Keratinocyte (primary cell): ENCODE measurements around the gene TMCO4. TPM values are rescaled to one million over a fixed set of nuclear protein-coding genes. Genes with fewer than 3 reads are reported as not detected.

Experiments
- DNase-seq: peaks from one replicate; pipeline ENCODE4 v3.0.0-alpha.2; 2011; ENCODE audit warnings: low read depth, missing footprints, low spot score
- FAIRE-seq: peaks from 2 replicates; lab custom pipeline; 2011; peaks lifted over from hg19 to GRCh38; lab: Jason Lieb, UNC
- H2AFZ ChIP-seq: 2 replicates; pipeline ENCODE4 v1.6.0; 2012; ENCODE audit warnings: low read length, control low read depth, inconsistent platforms; ENCODE audit not compliant: control insufficient read depth
- H3K27ac ChIP-seq: 2 replicates; pipeline ENCODE4 v1.5.1; 2011; ENCODE audit warnings: low read length; ENCODE audit not compliant: control insufficient read depth, insufficient read depth
- H3K27me3 ChIP-seq: 3 replicates; pipeline ENCODE4 v1.6.0; 2011; ENCODE audit warnings: low read length; ENCODE audit not compliant: control insufficient read depth, insufficient read depth; ENCODE audit errors: extremely low read depth
- H3K36me3 ChIP-seq, 2 experiments: 2 replicates in 1 of 2; 3 replicates in 1 of 2; pipeline ENCODE4 v1.5.1; 2011; ENCODE audit warnings: low read length in 2 of 2, mild to moderate bottlenecking in 1 of 2; ENCODE audit not compliant: control insufficient read depth in 2 of 2, insufficient read depth in 2 of 2; ENCODE audit errors: extremely low read depth in 1 of 2
- H3K4me1 ChIP-seq: 3 replicates; pipeline ENCODE4 v1.5.1; 2011; ENCODE audit warnings: low read length; ENCODE audit not compliant: control insufficient read depth, insufficient read depth; ENCODE audit errors: extremely low read depth
- H3K4me2 ChIP-seq: 3 replicates; pipeline ENCODE4 v1.6.0; 2011; ENCODE audit warnings: low read depth, low read length; ENCODE audit not compliant: control insufficient read depth, insufficient read depth; ENCODE audit errors: extremely low read depth
- H3K4me3 ChIP-seq, 3 experiments: fragments of 200-600 bp in 1 of 3; sonication (generic) in 1 of 3; 2 replicates in 2 of 3; 3 replicates in 1 of 3; pipeline ENCODE4 v1.5.1; 2011 to 2016; ENCODE audit warnings: low read length in 3 of 3, mild to moderate bottlenecking in 3 of 3, control low read depth in 2 of 3, inconsistent platforms in 1 of 3, low read depth in 1 of 3, mixed read lengths in 1 of 3, mixed run types in 1 of 3, moderate library complexity in 1 of 3; ENCODE audit not compliant: control insufficient read depth in 2 of 3, insufficient read depth in 2 of 3; ENCODE audit errors: extremely low read depth in 1 of 3
- H3K79me2 ChIP-seq: 2 replicates; pipeline ENCODE4 v1.6.0; 2012; ENCODE audit warnings: low read length; ENCODE audit not compliant: control insufficient read depth, insufficient read depth
- H3K9ac ChIP-seq: 3 replicates; pipeline ENCODE4 v1.6.0; 2011; ENCODE audit warnings: low read length; ENCODE audit not compliant: control insufficient read depth, insufficient read depth; ENCODE audit errors: extremely low read depth
- H3K9me1 ChIP-seq: 3 replicates; pipeline ENCODE4 v1.6.0; 2011; ENCODE audit warnings: low read length; ENCODE audit not compliant: control insufficient read depth, insufficient read depth; ENCODE audit errors: extremely low read depth
- H3K9me3 ChIP-seq: 2 replicates; pipeline ENCODE4 v1.5.1; 2012; ENCODE audit warnings: low read depth, low read length; ENCODE audit not compliant: control insufficient read depth
- H4K20me1 ChIP-seq: 3 replicates; pipeline ENCODE4 v1.6.0; 2011; ENCODE audit warnings: low read length; ENCODE audit not compliant: control insufficient read depth, insufficient read depth; ENCODE audit errors: extremely low read depth
- EZH2 ChIP-seq: IDR thresholded peaks from one replicate; pipeline ENCODE4 v1.6.1; 2012; ENCODE audit warnings: inconsistent platforms, mild to moderate bottlenecking, low read length, moderate library complexity
- dilution Hi-C: fragments of 300-500 bp; cut with MboI; formaldehyde crosslinking; loops from one replicate; pipeline ENCODE4 v1.7.0; 2020; ENCODE audit warnings: low sequenced_read_pairs; ENCODE audit not compliant: extremely low pct_ligation_motif_present
- polyA plus RNA-seq, 5 experiments: library from polyadenylated mRNA; depleted of rRNA in 3 of 5; stranded (reverse) in 3 of 5; stranded (forward) in 1 of 5; unstranded in 1 of 5; fragments of >200 nt; gene quantifications; 1 replicate in 1 of 5; 2 replicates in 3 of 5; 3 replicates in 1 of 5; pipeline versions ENCODE4 v1.2.1 to v1.2.3, GENCODE V29; 2011 to 2012; ENCODE audit warnings: missing spikeins in 2 of 5, low read depth in 1 of 5, low replicate concordance in 1 of 5
- TF ChIP-seq, protein P1 (sequence below), 3 experiments: IDR thresholded peaks in 1 of 3; conservative IDR thresholded peaks in 1 of 3; optimal IDR thresholded peaks in 1 of 3; 2 replicates in 2 of 3; 3 replicates in 1 of 3; pipeline versions ENCODE3 to v1.5.1; 2011; ENCODE audit warnings: low read length in 3 of 3, mild to moderate bottlenecking in 3 of 3, moderate library complexity in 2 of 3, control low read depth in 1 of 3, inconsistent platforms in 1 of 3; ENCODE audit not compliant: insufficient read depth in 2 of 3; ENCODE audit errors: extremely low read depth in 1 of 3

Gene TMCO4
- polyA plus RNA-seq, 1 donor (not counting 4 experiments of a cell fraction or from before 2014, with no cell fraction given): 1.2 TPM

GRCh38 chr1:19752083-19752696 is 47.5 kb downstream of the TMCO4 start:
- Histone ChIP-seq H3K4me2 (no peak overlapping the region), H3K27ac (no peak overlapping the region), H4K20me1 (no peaks in the 10 kb centered on the region), H3K27me3 (no peaks in the 10 kb centered on the region), H3K4me3 (no peak overlapping the region), H3K4me1 (no peaks in the 10 kb centered on the region), H3K9me3 (no peaks in the 10 kb centered on the region), H3K79me2 (no peaks in the 10 kb centered on the region), H2AFZ (no peak overlapping the region), H3K36me3 (no peaks in the 10 kb centered on the region), H3K9me1 (no peaks in the 10 kb centered on the region), H3K9ac (no peak overlapping the region)
- DNase-seq (no peak), FAIRE-seq (no peak)
- dilution Hi-C loops: no loop called here
- no peak for TF ChIP-seq EZH2
- TF ChIP-seq, protein P1, sequence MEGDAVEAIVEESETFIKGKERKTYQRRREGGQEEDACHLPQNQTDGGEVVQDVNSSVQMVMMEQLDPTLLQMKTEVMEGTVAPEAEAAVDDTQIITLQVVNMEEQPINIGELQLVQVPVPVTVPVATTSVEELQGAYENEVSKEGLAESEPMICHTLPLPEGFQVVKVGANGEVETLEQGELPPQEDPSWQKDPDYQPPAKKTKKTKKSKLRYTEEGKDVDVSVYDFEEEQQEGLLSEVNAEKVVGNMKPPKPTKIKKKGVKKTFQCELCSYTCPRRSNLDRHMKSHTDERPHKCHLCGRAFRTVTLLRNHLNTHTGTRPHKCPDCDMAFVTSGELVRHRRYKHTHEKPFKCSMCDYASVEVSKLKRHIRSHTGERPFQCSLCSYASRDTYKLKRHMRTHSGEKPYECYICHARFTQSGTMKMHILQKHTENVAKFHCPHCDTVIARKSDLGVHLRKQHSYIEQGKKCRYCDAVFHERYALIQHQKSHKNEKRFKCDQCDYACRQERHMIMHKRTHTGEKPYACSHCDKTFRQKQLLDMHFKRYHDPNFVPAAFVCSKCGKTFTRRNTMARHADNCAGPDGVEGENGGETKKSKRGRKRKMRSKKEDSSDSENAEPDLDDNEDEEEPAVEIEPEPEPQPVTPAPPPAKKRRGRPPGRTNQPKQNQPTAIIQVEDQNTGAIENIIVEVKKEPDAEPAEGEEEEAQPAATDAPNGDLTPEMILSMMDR (optimal IDR thresholded peaks at IDR 0.05 in 1 of 3, IDR thresholded peaks at IDR 0.05 in 1 of 3, conservative IDR thresholded peaks at IDR 0.05 in 1 of 3; ENCODE audit: extremely low read depth in 1 of 3, insufficient read depth in 2 of 3, low read length in 3 of 3): no peak

DNA sequence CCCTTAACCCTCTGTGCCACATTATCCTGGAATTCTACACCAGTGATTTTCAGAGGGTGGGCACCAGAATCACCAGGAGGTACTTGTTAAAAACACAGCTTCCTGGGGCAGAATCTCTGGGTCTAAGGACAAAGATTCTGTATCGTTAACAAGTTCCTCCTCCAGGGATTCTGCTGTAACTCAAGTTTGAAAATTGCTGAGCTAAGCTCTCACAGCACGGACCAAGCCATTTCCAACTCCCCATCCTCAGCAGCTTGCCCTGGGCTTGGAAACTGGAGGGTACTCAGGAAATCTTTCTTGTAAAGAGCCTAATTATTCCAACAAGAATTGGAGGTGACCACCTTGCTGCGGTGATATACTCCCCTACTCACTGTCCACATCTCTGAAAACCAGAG is 48.8 kb downstream of the TMCO4 start:
- Histone ChIP-seq H3K27ac (no peak overlapping the region), H3K79me2 (no peaks in the 10 kb centered on the region), H2AFZ (no peak overlapping the region), H3K4me1 (no peaks in the 10 kb centered on the region), H3K9me3 (no peaks in the 10 kb centered on the region), H3K9ac (no peak overlapping the region), H3K36me3 (no peaks in the 10 kb centered on the region), H3K4me3 (no peak overlapping the region), H4K20me1 (no peaks in the 10 kb centered on the region), H3K27me3 (no peaks in the 10 kb centered on the region), H3K4me2 (no peak overlapping the region), H3K9me1 (no peaks in the 10 kb centered on the region)
- dilution Hi-C loops: no loop called here
- FAIRE-seq: no peak
- DNase-seq: no peak
- TF ChIP-seq, protein P1 (optimal IDR thresholded peaks at IDR 0.05 in 1 of 3, IDR thresholded peaks at IDR 0.05 in 1 of 3, conservative IDR thresholded peaks at IDR 0.05 in 1 of 3; ENCODE audit: extremely low read depth in 1 of 3, insufficient read depth in 2 of 3, low read length in 3 of 3): no peak
- no peak for TF ChIP-seq EZH2
